ENCODE data around the gene TAX1BP1.

The TAX1BP1 gene

DNA sequence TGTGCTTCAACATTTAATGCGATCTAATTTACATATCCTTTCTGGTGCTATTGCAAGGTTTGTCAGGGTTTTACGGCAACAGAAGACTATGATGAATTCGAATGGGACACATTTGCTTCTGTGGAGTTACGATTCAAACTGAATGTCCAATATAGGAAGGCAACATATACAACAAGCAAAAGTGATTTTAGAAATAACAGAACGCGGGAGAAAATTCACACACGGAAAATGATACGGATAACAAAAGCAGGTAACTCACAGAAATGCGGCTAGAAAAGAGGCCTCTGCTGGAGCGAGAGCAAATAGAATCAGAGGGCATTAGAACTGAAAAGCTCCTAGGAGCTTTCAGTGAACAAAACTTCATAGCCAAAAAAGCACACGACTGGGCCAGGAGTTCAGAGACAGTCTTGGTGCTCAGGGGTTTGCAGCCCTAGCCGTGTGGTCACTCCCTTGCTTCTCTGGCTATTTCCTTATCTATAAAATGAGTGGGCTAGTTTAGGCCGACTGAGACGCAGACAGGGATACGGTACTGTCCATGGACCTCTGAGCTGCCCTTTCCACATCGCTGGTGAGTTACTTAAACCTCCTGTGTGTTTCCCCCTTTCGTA, 557 bp upstream of the TAX1BP1 start:
- H3K4me3 ChIP-seq (ENCODE audit: low read depth, low read length), result peak overlapping the region; percentile 83
- no peak for DNase-seq (ENCODE audit: low read depth)
- TF ChIP-seq MYC (IDR thresholded peaks at IDR 0.05; ENCODE audit: low read depth, low read length), result peak; percentile 54; the same call in 1 of the 2 replicates
- TF ChIP-seq, protein P1, sequence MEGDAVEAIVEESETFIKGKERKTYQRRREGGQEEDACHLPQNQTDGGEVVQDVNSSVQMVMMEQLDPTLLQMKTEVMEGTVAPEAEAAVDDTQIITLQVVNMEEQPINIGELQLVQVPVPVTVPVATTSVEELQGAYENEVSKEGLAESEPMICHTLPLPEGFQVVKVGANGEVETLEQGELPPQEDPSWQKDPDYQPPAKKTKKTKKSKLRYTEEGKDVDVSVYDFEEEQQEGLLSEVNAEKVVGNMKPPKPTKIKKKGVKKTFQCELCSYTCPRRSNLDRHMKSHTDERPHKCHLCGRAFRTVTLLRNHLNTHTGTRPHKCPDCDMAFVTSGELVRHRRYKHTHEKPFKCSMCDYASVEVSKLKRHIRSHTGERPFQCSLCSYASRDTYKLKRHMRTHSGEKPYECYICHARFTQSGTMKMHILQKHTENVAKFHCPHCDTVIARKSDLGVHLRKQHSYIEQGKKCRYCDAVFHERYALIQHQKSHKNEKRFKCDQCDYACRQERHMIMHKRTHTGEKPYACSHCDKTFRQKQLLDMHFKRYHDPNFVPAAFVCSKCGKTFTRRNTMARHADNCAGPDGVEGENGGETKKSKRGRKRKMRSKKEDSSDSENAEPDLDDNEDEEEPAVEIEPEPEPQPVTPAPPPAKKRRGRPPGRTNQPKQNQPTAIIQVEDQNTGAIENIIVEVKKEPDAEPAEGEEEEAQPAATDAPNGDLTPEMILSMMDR (IDR thresholded peaks at IDR 0.05; ENCODE audit: low read depth, low read length), result peak; percentile 17
- TF ChIP-seq, protein P2, sequence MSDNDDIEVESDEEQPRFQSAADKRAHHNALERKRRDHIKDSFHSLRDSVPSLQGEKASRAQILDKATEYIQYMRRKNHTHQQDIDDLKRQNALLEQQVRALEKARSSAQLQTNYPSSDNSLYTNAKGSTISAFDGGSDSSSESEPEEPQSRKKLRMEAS (IDR thresholded peaks at IDR 0.05; ENCODE audit: low read depth, low read length), result peak; percentile 45; the same call in 1 of the 2 replicates
- TF ChIP-seq POLR2A (IDR thresholded peaks at IDR 0.05; ENCODE audit: extremely low read depth, insufficient read length), result no peak

DNA sequence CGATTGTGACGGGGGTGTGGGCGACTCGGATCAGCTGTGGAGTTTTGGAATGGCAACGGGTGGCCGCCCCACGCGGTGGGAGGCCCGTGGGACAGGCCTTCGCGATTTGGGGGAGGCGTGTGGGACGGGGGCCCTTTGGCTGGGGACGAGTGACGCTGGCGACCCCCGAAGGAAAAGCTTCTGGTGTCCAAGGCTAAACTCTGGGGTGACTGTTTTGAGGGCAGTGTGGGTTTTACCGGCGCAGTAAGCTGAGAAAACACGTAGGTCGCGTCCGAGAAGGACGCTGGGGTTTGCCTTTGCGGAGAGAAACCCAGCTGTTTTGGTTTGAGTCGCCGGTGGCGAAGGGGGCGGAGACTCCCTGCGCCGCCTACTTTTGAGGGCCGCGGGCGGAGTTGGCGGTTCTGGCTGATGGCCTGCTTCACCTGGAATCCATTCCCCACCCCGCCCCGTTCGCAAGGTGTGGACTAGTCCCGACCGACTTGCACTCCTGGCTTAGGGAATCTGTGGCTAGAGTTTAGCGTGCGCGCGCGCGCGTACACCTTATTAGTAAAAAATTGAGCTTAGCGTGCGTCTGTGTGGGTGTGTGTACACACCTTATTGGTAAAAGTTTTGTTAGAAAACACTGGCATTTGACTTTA, 606 bp downstream of the TAX1BP1 start:
- H3K4me3 ChIP-seq (ENCODE audit: low read depth, low read length), result peak overlapping the region; percentile 83
- DNase-seq (ENCODE audit: low read depth), result peak; percentile 94
- TF ChIP-seq POLR2A (IDR thresholded peaks at IDR 0.05; ENCODE audit: extremely low read depth, insufficient read length) (peak; percentile 73), MYC (IDR thresholded peaks at IDR 0.05; ENCODE audit: low read depth, low read length) (0 out of 2 replicates have a peak, but pooled peaks have one; percentile 62)
- TF ChIP-seq, protein P1 (IDR thresholded peaks at IDR 0.05; ENCODE audit: low read depth, low read length), result no peak
- TF ChIP-seq, protein P2 (IDR thresholded peaks at IDR 0.05; ENCODE audit: low read depth, low read length), result peak; percentile 53; the same call in 1 of the 2 replicates

DNA sequence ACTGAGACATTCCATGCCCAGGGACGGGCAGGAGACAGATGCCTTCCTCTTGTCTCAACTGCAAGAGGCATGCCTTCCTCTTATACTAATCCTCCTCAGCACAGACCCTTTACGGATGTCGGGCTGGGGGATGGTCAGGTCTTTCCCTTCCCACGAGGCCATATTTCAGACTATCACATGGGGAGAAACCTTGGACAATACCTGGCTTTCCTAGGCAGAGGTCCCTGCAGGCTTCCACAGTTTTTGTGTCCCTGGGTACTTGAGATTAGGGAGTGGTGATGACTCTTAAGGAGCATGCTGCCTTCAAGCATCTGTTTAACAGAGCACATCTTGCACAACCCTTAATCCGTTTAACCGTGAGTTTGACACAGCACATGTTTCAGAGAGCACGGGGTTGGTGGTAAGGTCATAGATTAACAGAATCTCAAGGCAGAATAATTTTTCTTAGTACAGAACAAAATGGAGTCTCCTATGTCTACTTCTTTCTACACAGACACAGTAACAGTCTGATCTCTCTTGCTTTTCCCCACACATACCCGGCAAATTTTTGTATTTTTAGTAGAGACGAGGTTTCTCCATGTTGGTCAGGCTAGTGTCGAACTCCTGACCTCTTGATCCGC, 2.2 kb downstream of the TAX1BP1 start:
- peak; percentile 89 for DNase-seq (ENCODE audit: low read depth)
- H3K4me3 ChIP-seq (ENCODE audit: low read depth, low read length), result peak overlapping the region; percentile 83
- TF ChIP-seq, protein P2 (IDR thresholded peaks at IDR 0.05; ENCODE audit: low read depth, low read length), result peak; percentile 81
- peak; percentile 89 for TF ChIP-seq MYC (IDR thresholded peaks at IDR 0.05; ENCODE audit: low read depth, low read length)

DNA sequence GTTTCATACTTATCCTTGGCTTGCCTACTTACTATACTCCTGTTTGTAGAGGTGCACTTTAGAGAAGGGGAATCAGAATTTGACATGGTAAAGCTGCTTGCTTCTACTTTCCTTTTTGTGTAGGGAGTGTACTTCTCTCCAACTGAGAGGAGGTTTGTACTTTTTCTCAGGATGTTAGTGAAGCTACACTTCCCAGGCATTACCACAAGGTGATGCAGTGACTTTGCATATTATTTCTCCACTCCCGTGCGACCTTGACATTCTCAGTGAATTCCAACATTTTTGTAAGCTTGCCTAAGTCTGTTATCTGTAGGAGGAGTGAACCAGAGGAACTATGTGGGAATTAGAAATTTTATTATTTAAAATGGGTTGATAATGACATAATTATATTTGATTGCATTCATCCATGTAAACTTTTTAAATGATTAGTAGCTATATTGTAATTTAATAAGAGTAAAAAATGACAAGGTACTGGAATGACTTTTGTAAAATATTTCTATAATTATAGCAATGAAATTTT, 5.2 kb downstream of the TAX1BP1 start:
- TF ChIP-seq POLR2A (IDR thresholded peaks at IDR 0.05; ENCODE audit: extremely low read depth, insufficient read length) (no peak), MYC (IDR thresholded peaks at IDR 0.05; ENCODE audit: low read depth, low read length) (peak; percentile 53)
- TF ChIP-seq, protein P1 (IDR thresholded peaks at IDR 0.05; ENCODE audit: low read depth, low read length), result peak; percentile 78
- TF ChIP-seq, protein P2 (IDR thresholded peaks at IDR 0.05; ENCODE audit: low read depth, low read length), result 0 out of 2 replicates have a peak, but pooled peaks have one; percentile 37
- H3K4me3 ChIP-seq (ENCODE audit: low read depth, low read length), result peak overlapping the region; percentile 45
- DNase-seq (ENCODE audit: low read depth), result peak; percentile 84

DNA sequence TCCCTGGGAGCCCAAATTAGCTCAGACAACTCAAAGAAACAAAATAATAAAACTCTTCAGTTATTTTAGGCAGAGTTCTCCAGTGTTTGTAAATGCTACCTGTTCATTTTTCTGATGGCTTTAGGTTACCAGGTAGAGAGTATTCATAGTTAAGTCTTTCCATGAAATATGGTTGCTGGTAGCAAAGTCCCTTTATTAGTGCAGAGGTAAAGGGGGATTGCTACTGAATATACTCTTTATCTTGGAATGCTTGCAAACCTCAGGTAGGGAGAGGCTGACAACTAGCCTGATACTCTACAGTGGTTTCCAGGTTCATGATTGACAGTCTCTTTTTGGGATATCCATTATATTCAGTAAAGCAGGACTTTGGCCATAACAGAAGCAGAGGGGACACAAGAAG, 6.5 kb downstream of the TAX1BP1 start:
- H3K4me3 ChIP-seq (ENCODE audit: low read depth, low read length), result no peak overlapping the region
- TF ChIP-seq, protein P2 (IDR thresholded peaks at IDR 0.05; ENCODE audit: low read depth, low read length), result no peak
- TF ChIP-seq MYC (IDR thresholded peaks at IDR 0.05; ENCODE audit: low read depth, low read length), result no peak
- no peak for TF ChIP-seq POLR2A (IDR thresholded peaks at IDR 0.05; ENCODE audit: extremely low read depth, insufficient read length)
- TF ChIP-seq, protein P1 (IDR thresholded peaks at IDR 0.05; ENCODE audit: low read depth, low read length), result no peak
- no peak for DNase-seq (ENCODE audit: low read depth)

All from NB4 (cell line).